Left lobe of liver (tissue), 2 donors: ENCODE results near the gene BET1L. TPM values are rescaled to one million over a fixed set of nuclear protein-coding genes. Genes with fewer than 3 reads are reported as not detected.
"Not testable (repeated sequence)": the region's sequence is repeated elsewhere in the genome, so short reads cannot be mapped to it uniquely, and the experiment has no call there.

Experiments
- ATAC-seq: fragments of 200-7000 bp; cut with Tn5 transposase; one replicate; pipeline ENCODE4 v1.9.1; 2020; ENCODE audit warnings: mild to moderate bottlenecking, moderate library complexity
- DNase-seq: peaks from one replicate; pipeline ENCODE4 v3.0.0-alpha.2; 2020; ENCODE audit warnings: low spot score
- total RNA-seq: library from RNA; stranded (reverse); gene quantifications from one replicate; pipeline ENCODE4 v1.2.1, GENCODE V29; 2021
- donor health status: DM: no; HTN: no; CAD: no; lungs with moderate emphysema.
- donor health status: DM: no; HTN: yes; CAD: no.

BET1L gene
- total RNA-seq, 1 donor from 2014 or later: 33.6 TPM

GRCh38 chr11:230431-230830 lies 23.2 kb upstream of the BET1L start:
- ATAC-seq (no peak), DNase-seq (peak; percentile 37)

- ATAC-seq: no peak
- peak; percentile 15 for DNase-seq
Measured at GRCh38 chr11:227824-228379, 20.7 kb upstream of the BET1L start.

- ATAC-seq (no peak), DNase-seq (no peak)
Measured at GRCh38 chr11:225734-226453, 18.7 kb upstream of the BET1L start.

GRCh38 chr11:224424-224823 lies 17.2 kb upstream of the BET1L start:
- no peak for ATAC-seq
- DNase-seq: no peak

GRCh38 chr11:223884-224283 lies 16.7 kb upstream of the BET1L start:
- DNase-seq (peak; percentile 38), ATAC-seq (no peak)

GRCh38 chr11:223026-223789 lies 16.0 kb upstream of the BET1L start:
- ATAC-seq: no peak

GRCh38 chr11:221998-222789 lies 15.0 kb upstream of the BET1L start:
- DNase-seq (no peak), ATAC-seq (no peak)

More at GRCh38 chr11:223026-223789, 16.0 kb upstream of the BET1L start:
- DNase-seq: peak; percentile 29

- DNase-seq: no peak
- no peak for ATAC-seq
Measured at GRCh38 chr11:221539-221938, 14.3 kb upstream of the BET1L start.

- not testable (repeated sequence) for ATAC-seq, DNase-seq
Measured at GRCh38 chr11:220641-221215, 13.5 kb upstream of the BET1L start.

GRCh38 chr11:218815-219593 lies 11.8 kb upstream of the BET1L start:
- peak; percentile 36 for DNase-seq
- no peak for ATAC-seq

- no peak for ATAC-seq
- DNase-seq: no peak
Measured at GRCh38 chr11:217704-218103, 10.5 kb upstream of the BET1L start.

GRCh38 chr11:216081-216974 lies 9.1 kb upstream of the BET1L start:
- DNase-seq: no peak
- no peak for ATAC-seq

- ATAC-seq (peak; percentile 23), DNase-seq (no peak)
Measured at GRCh38 chr11:215581-216037, 8.4 kb upstream of the BET1L start.

- DNase-seq: no peak
- ATAC-seq: no peak
Measured at GRCh38 chr11:214083-214482, 6.9 kb upstream of the BET1L start.

GRCh38 chr11:213111-213510 lies 5.9 kb upstream of the BET1L start:
- ATAC-seq: no peak

GRCh38 chr11:212150-213100 lies 5.2 kb upstream of the BET1L start:
- ATAC-seq (no peak), DNase-seq (no peak)

More at GRCh38 chr11:213111-213510, 5.9 kb upstream of the BET1L start:
- no peak for DNase-seq

- DNase-seq (peak; percentile 35), ATAC-seq (no peak)
Measured at GRCh38 chr11:211741-212140, 4.5 kb upstream of the BET1L start.

- ATAC-seq (no peak), DNase-seq (peak; percentile 45)
Measured at GRCh38 chr11:211295-211694, 4.1 kb upstream of the BET1L start.
